GM23338 (cell line): ENCODE data around the gene CHCT1. TPM values are rescaled to one million over a fixed set of nuclear protein-coding genes. Genes with fewer than 3 reads are reported as not detected.

Experiments used
- ATAC-seq: fragments of 200-7000 bp; cut with Tn5 transposase; 3 replicates; pipeline ENCODE4 v1.9.1; 2020
- DNase-seq: peaks from one replicate; pipeline ENCODE4 v3.0.0-alpha.2; 2015; ENCODE audit warnings: low spot score
- H2AFZ ChIP-seq: fragments of 200-600 bp; sonication (generic); 2 replicates; pipeline ENCODE4 v1.8.0; 2016; ENCODE audit warnings: antibody characterized with exemption, mild to moderate bottlenecking, moderate library complexity
- H3F3A ChIP-seq: fragments of 200-600 bp; sonication (generic); replicated peaks from 2 replicates; pipeline ENCODE4 v1.8.0; 2017; ENCODE audit warnings: antibody characterized with exemption, mixed run types, low read depth
- H3K27ac ChIP-seq: fragments of 200-600 bp; sonication (generic); 2 replicates; pipeline ENCODE4 v1.6.1; 2016; ENCODE audit warnings: low read depth
- H3K27me3 ChIP-seq: fragments of 200-600 bp; sonication (generic); 2 replicates; pipeline ENCODE4 v1.8.0; 2016; ENCODE audit warnings: mild to moderate bottlenecking, mixed run types, moderate library complexity; ENCODE audit not compliant: insufficient read depth
- H3K36me3 ChIP-seq: fragments of 200-600 bp; sonication (generic); 2 replicates; pipeline ENCODE4 v1.8.0; 2016; ENCODE audit warnings: mild to moderate bottlenecking; ENCODE audit not compliant: insufficient read depth
- H3K4me1 ChIP-seq: fragments of 200-600 bp; sonication (generic); 2 replicates; pipeline ENCODE4 v1.8.0; 2016; ENCODE audit warnings: mild to moderate bottlenecking, moderate library complexity; ENCODE audit not compliant: insufficient read depth
- H3K4me2 ChIP-seq: fragments of 200-600 bp; sonication (generic); 2 replicates; pipeline ENCODE4 v1.7.1; 2017; ENCODE audit warnings: mixed run types
- H3K4me3 ChIP-seq: fragments of 200-600 bp; sonication (generic); 2 replicates; pipeline ENCODE4 v1.6.1; 2016; ENCODE audit warnings: mixed run types
- H3K79me2 ChIP-seq: fragments of 200-600 bp; sonication (generic); replicated peaks from 2 replicates; pipeline ENCODE4 v1.8.0; 2017; ENCODE audit warnings: mild to moderate bottlenecking; ENCODE audit not compliant: insufficient read depth
- H3K9me2 ChIP-seq: fragments of 200-600 bp; sonication (generic); 2 replicates; pipeline ENCODE4 v1.8.0; 2017; ENCODE audit not compliant: insufficient read depth
- H4K20me1 ChIP-seq: fragments of 200-600 bp; sonication (generic); replicated peaks from 2 replicates; pipeline ENCODE4 v1.8.0; 2017; ENCODE audit warnings: mild to moderate bottlenecking; ENCODE audit not compliant: insufficient read depth
- H3K27ac Mint-ChIP-seq: 2 replicates; pipeline ENCODE4 v1.8.0; 2020; ENCODE audit warnings: inconsistent platforms, mild to moderate bottlenecking, moderate library complexity, mixed read lengths
- H3K27me3 Mint-ChIP-seq: 3 replicates; pipeline ENCODE4 v1.8.0; 2022; ENCODE audit warnings: low read depth, mild to moderate bottlenecking, moderate library complexity, mixed read lengths, inconsistent platforms; ENCODE audit not compliant: insufficient read depth, poor library complexity
- H3K36me3 Mint-ChIP-seq: 3 replicates; pipeline ENCODE4 v1.8.0; 2021; ENCODE audit warnings: low read depth, mild to moderate bottlenecking, inconsistent platforms, moderate library complexity, mixed read lengths
- H3K4me1 Mint-ChIP-seq: 3 replicates; pipeline ENCODE4 v1.8.0; 2020; ENCODE audit warnings: mild to moderate bottlenecking, inconsistent platforms, mixed read lengths
- H3K4me3 Mint-ChIP-seq: 3 replicates; pipeline ENCODE4 v1.8.0; 2021; ENCODE audit warnings: moderate library complexity, mild to moderate bottlenecking, inconsistent platforms, mixed read lengths
- H3K9me3 Mint-ChIP-seq: 3 replicates; pipeline ENCODE4 v1.8.0; 2020; ENCODE audit warnings: moderate library complexity, mild to moderate bottlenecking, inconsistent platforms, mixed read lengths
- CREB1 ChIP-seq: fragments of 250-450 bp; sonication (Bioruptor Pico); IDR thresholded peaks from 2 replicates; pipeline ENCODE4 v1.5.0; 2020; ENCODE audit warnings: low read depth, mild to moderate bottlenecking, moderate library complexity
- CTCF ChIP-seq, 2 experiments: fragments of 200-600 bp in 1 of 2; sonication (generic) in 1 of 2; conservative IDR thresholded peaks; 2 replicates each; pipeline versions ENCODE4 v1.5.1 to v1.6.1; 2016 to 2017; ENCODE audit warnings: antibody characterized with exemption in 2 of 2, low read depth in 2 of 2, mild to moderate bottlenecking in 2 of 2, moderate library complexity in 1 of 2
- ETS1 ChIP-seq: IDR thresholded peaks from 2 replicates; pipeline ENCODE4 v1.6.1; 2016; ENCODE audit warnings: antibody characterized with exemption
- EZH2 ChIP-seq: fragments of 200-600 bp; sonication (generic); IDR thresholded peaks from one replicate; pipeline ENCODE4 v1.8.0; 2017; ENCODE audit warnings: antibody characterized with exemption, mild to moderate bottlenecking, low read depth; ENCODE audit not compliant: unreplicated experiment
- EZH2phosphoT487 ChIP-seq: fragments of 200-600 bp; sonication (generic); IDR thresholded peaks from one replicate; pipeline ENCODE4 v1.8.1; 2018; ENCODE audit warnings: antibody characterized with exemption; ENCODE audit not compliant: unreplicated experiment
- NANOG ChIP-seq: IDR thresholded peaks from 2 replicates; pipeline ENCODE4 v1.6.1; 2016; ENCODE audit warnings: antibody characterized with exemption, borderline replicate concordance
- POLR2AphosphoS5 ChIP-seq: IDR thresholded peaks from 2 replicates; pipeline ENCODE4 v1.6.1; 2016; ENCODE audit warnings: antibody characterized with exemption, low read depth
- STAT1 ChIP-seq: IDR thresholded peaks from one replicate; pipeline ENCODE4 v1.6.1; 2016; ENCODE audit warnings: antibody characterized with exemption; ENCODE audit not compliant: unreplicated experiment
- ZNF114 ChIP-seq: fragments of 250-450 bp; sonication (Bioruptor Pico); IDR thresholded peaks from 2 replicates; pipeline ENCODE4 v1.5.0; 2020; ENCODE audit warnings: mild to moderate bottlenecking, moderate library complexity
- ZNF331 ChIP-seq: fragments of 250-450 bp; sonication (Bioruptor Pico); IDR thresholded peaks from 2 replicates; pipeline ENCODE4 v1.5.0; 2020; ENCODE audit warnings: low read depth, mild to moderate bottlenecking, moderate library complexity
- polyA plus RNA-seq: library from polyadenylated mRNA; unstranded; fragments of >200 nt; fragmentation: Nextera tagmentation; extraction: Ambion mirVana; gene quantifications from 2 replicates; pipeline ENCODE4 v1.2.1, GENCODE V29; 2016
- total RNA-seq: library from RNA; depleted of rRNA; stranded (reverse); fragments of >200 nt; shearing (Covaris generic); gene quantifications from 2 replicates; pipeline ENCODE4 v1.2.3, GENCODE V29; 2014
- TF ChIP-seq, protein P1 (sequence below): IDR thresholded peaks from one replicate; pipeline ENCODE4 v1.6.1; 2018; ENCODE audit warnings: antibody characterized with exemption; ENCODE audit not compliant: unreplicated experiment

Gene CHCT1
- total and polyA plus RNA-seq, 2 experiments from 2014 or later: 0.61 TPM; not detected in 1

DNA sequence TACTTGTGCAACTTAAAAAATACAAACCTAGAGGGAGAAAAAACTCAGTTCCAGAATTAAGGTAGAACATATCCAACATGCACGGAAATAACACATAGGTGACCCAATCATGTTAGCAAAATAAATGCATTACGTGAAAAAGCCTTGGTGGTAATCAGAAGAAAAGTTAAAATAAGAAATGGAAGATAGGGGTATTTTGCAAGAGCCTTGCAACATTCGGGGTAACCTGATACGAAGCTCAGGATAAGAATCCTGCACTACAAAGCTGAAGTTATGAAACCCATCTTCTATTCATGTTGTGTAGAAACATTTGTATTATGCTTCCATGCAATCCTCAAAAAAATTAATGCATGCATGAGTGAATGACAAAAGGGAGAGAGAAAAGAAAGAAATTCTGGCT is 33.1 kb downstream of the CHCT1 start:
- Mint-ChIP-seq H3K4me1 (no peaks in the 10 kb centered on the region), H3K4me3 (no peak overlapping the region), H3K9me3 (no peaks in the 10 kb centered on the region; the same call in 2 of the 3 replicates), H3K27me3 (peaks cover 3% of the 10 kb centered on the region), H3K27ac (no peak overlapping the region), H3K36me3 (peaks cover 43% of the 10 kb centered on the region)
- no peak overlapping the region for H3K4me3 ChIP-seq
- H3K4me2 ChIP-seq: no peak overlapping the region
- H2AFZ ChIP-seq: no peak overlapping the region
- no peaks in the 10 kb centered on the region for H3K9me2 ChIP-seq
- H3K79me2 ChIP-seq: no peaks in the 10 kb centered on the region
- peaks cover 23% of the 10 kb centered on the region for H3K36me3 ChIP-seq
- H3K4me1 ChIP-seq: no peaks in the 10 kb centered on the region
- ATAC-seq (no peak), DNase-seq (no peak)
- no peaks in the 10 kb centered on the region for H3F3A ChIP-seq
- H3K27me3 ChIP-seq: no peaks in the 10 kb centered on the region
- no peak overlapping the region for H3K27ac ChIP-seq
- TF ChIP-seq ZNF114 (CRISPR knock-in tag) (no peak), NANOG (no peak), EZH2phosphoT487 (no peak), EZH2 (no peak), ZNF331 (no peak), CTCF (conservative IDR thresholded peaks at IDR 0.05; ENCODE audit: low read depth in 2 of 2) (no peak)
- H4K20me1 ChIP-seq: no peaks in the 10 kb centered on the region

DNA sequence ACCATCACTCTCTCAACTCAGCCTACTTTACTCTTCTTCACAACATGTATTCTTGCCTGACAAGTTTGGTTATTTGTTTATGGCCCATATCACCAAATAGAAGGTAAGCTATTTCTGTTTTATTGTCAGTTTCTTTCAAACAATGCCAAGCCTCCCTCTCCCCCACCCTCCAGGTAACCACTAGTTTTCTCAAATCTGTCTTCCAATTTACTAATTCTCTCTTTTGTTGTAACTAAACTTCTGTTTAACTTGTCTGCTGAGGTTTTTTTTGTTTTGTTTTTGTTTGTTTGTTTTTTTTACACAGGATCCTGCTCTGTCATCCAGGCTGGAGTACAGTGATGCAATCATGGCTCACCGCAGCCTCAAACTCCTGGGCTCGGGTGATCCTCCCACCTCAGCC is 34.9 kb downstream of the CHCT1 start:
- no peaks in the 10 kb centered on the region; the same call in 2 of the 3 replicates for H3K9me3 Mint-ChIP-seq

More for the DNA sequence above, 34.9 kb downstream of the CHCT1 start:
- Histone ChIP-seq H3K27ac (no peak overlapping the region; the same call in 1 of the 2 replicates), H3K4me1 (no peaks in the 10 kb centered on the region), H3K9me2 (no peaks in the 10 kb centered on the region), H3F3A (no peaks in the 10 kb centered on the region), H3K79me2 (0 out of 2 replicates have a peak, but pooled peaks cover under 1% of the 10 kb centered on the region), H2AFZ (no peak overlapping the region), H3K4me2 (no peak overlapping the region), H3K27me3 (no peaks in the 10 kb centered on the region), H3K4me3 (no peak overlapping the region), H3K36me3 (peaks cover 23% of the 10 kb centered on the region), H4K20me1 (no peaks in the 10 kb centered on the region)
- H3K4me3 Mint-ChIP-seq: no peak overlapping the region
- H3K36me3 Mint-ChIP-seq: peaks cover 39% of the 10 kb centered on the region
- peaks cover 3% of the 10 kb centered on the region for H3K27me3 Mint-ChIP-seq
- no peak for DNase-seq
- peak overlapping the region; percentile 66 for H3K27ac Mint-ChIP-seq
- H3K4me1 Mint-ChIP-seq: no peaks in the 10 kb centered on the region
- TF ChIP-seq, protein P1, sequence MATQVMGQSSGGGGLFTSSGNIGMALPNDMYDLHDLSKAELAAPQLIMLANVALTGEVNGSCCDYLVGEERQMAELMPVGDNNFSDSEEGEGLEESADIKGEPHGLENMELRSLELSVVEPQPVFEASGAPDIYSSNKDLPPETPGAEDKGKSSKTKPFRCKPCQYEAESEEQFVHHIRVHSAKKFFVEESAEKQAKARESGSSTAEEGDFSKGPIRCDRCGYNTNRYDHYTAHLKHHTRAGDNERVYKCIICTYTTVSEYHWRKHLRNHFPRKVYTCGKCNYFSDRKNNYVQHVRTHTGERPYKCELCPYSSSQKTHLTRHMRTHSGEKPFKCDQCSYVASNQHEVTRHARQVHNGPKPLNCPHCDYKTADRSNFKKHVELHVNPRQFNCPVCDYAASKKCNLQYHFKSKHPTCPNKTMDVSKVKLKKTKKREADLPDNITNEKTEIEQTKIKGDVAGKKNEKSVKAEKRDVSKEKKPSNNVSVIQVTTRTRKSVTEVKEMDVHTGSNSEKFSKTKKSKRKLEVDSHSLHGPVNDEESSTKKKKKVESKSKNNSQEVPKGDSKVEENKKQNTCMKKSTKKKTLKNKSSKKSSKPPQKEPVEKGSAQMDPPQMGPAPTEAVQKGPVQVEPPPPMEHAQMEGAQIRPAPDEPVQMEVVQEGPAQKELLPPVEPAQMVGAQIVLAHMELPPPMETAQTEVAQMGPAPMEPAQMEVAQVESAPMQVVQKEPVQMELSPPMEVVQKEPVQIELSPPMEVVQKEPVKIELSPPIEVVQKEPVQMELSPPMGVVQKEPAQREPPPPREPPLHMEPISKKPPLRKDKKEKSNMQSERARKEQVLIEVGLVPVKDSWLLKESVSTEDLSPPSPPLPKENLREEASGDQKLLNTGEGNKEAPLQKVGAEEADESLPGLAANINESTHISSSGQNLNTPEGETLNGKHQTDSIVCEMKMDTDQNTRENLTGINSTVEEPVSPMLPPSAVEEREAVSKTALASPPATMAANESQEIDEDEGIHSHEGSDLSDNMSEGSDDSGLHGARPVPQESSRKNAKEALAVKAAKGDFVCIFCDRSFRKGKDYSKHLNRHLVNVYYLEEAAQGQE: no peak
- no peak for TF ChIP-seq STAT1
- TF ChIP-seq ZNF331: no peak
- no peak for TF ChIP-seq EZH2
- TF ChIP-seq NANOG: no peak
- no peak for TF ChIP-seq POLR2AphosphoS5
- no peak for TF ChIP-seq ETS1
- TF ChIP-seq CTCF (conservative IDR thresholded peaks at IDR 0.05; ENCODE audit: low read depth in 2 of 2): no peak
- no peak for TF ChIP-seq CREB1 (CRISPR knock-in tag)
- TF ChIP-seq ZNF114 (CRISPR knock-in tag): no peak
- ATAC-seq: no peak
